K562 (cell line): Measurements from ENCODE around the gene LRMDA. TPM values are rescaled to one million over a fixed set of nuclear protein-coding genes. Genes with fewer than 3 reads are reported as not detected.

Source experiments
- ATAC-seq: fragments of 200-7000 bp; cut with Tn5 transposase; 3 replicates; pipeline ENCODE4 v1.9.1; 2020; ENCODE audit warnings: moderate library complexity
- BruUV-seq: library from RNA; stranded (reverse); fragments of 400-500 nt; replicated peaks from 2 replicates; lab custom pipeline; 2021; lab: Mats Ljungman, UMichigan
- CTCF ChIA-PET: fragments of 300-600 bp; formaldehyde crosslinking; extraction: SDS; loops from one replicate; lab custom pipeline; 2021; ENCODE audit warnings: low intra/inter-chr PET ratio; lab: Yijun Ruan, JAX
- POLR2A ChIA-PET: fragments of 300-600, 350-650 bp; sonication (Branson Sonifier 250); formaldehyde crosslinking; extraction: SDS; loops from one replicate; lab custom pipeline; 2021; ENCODE audit warnings: antibody characterized with exemption, inconsistent platforms; lab: Yijun Ruan, JAX
- DNase-seq, 4 experiments: peaks; one replicate each; pipeline versions ENCODE4 v3.0.0 to v3.0.0-alpha.2; 2011 to 2018; ENCODE audit warnings: low spot score in 3 of 4, mixed read lengths in 3 of 4; ENCODE audit errors: extremely low read depth in 1 of 4
- FAIRE-seq: peaks from 2 replicates; lab custom pipeline; 2011; peaks lifted over from hg19 to GRCh38; lab: Jason Lieb, UNC
- H2AFZ ChIP-seq: 2 replicates; pipeline ENCODE4 v1.6.0; 2011; ENCODE audit warnings: low read depth, low read length, control low read depth, inconsistent platforms
- H3K27ac ChIP-seq: fragments of 200-600 bp; 3 replicates; pipeline ENCODE4 v1.8.0; 2011; ENCODE audit warnings: low read depth, mild to moderate bottlenecking, control low read depth, inconsistent platforms, low read length, moderate library complexity, mixed read lengths; ENCODE audit errors: extremely low read depth
- H3K27me3 ChIP-seq, 2 experiments: fragments of 300-600 bp in 1 of 2; 2 replicates in 1 of 2; 3 replicates in 1 of 2; pipeline versions ENCODE4 v1.6.0 to v1.8.0; 2011; ENCODE audit warnings: inconsistent platforms in 2 of 2, low read length in 2 of 2, mild to moderate bottlenecking in 1 of 2, mixed read lengths in 1 of 2, moderate library complexity in 1 of 2; ENCODE audit not compliant: control insufficient read depth in 2 of 2, insufficient read depth in 2 of 2
- H3K36me3 ChIP-seq: fragments of 300-600 bp; 3 replicates; pipeline ENCODE4 v1.8.0; 2011; ENCODE audit warnings: mild to moderate bottlenecking, low read length, inconsistent platforms; ENCODE audit not compliant: control insufficient read depth, insufficient read depth
- H3K4me1 ChIP-seq, 2 experiments: fragments of 200-600 bp in 1 of 2; replicated peaks in 1 of 2; 2 replicates in 1 of 2; 3 replicates in 1 of 2; pipeline versions ENCODE4 v1.5.1 to v1.8.0; 2011; ENCODE audit warnings: inconsistent platforms in 2 of 2, low read length in 2 of 2, mild to moderate bottlenecking in 1 of 2, mixed read lengths in 1 of 2, moderate library complexity in 1 of 2; ENCODE audit not compliant: control insufficient read depth in 2 of 2, insufficient read depth in 2 of 2
- H3K4me2 ChIP-seq: 2 replicates; pipeline ENCODE4 v1.6.1; 2011; ENCODE audit warnings: low read length, control low read depth, inconsistent platforms, mixed read lengths; ENCODE audit not compliant: insufficient read depth
- H3K4me3 ChIP-seq: fragments of 200-600 bp; sonication (generic), shearing (Covaris generic); 2 replicates; pipeline ENCODE4 v1.5.1; 2016; ENCODE audit warnings: control low read depth, inconsistent platforms
- H3K79me2 ChIP-seq: fragments of 200-600 bp; 3 replicates; pipeline ENCODE4 v1.8.0; 2011; ENCODE audit warnings: low read length, inconsistent platforms; ENCODE audit not compliant: control insufficient read depth, insufficient read depth
- H3K9ac ChIP-seq, 2 experiments: 2 replicates each; pipeline versions ENCODE4 v1.6.0 to v1.6.1; 2011; ENCODE audit warnings: low read depth in 2 of 2, low read length in 2 of 2, control low read depth in 1 of 2, inconsistent platforms in 1 of 2, mild to moderate bottlenecking in 1 of 2, mixed read lengths in 1 of 2; ENCODE audit not compliant: insufficient read depth in 1 of 2
- H3K9me1 ChIP-seq: one replicate; pipeline ENCODE4 v1.6.0; 2011; ENCODE audit warnings: inconsistent platforms, mild to moderate bottlenecking, low read length, moderate library complexity; ENCODE audit not compliant: control insufficient read depth, insufficient read depth
- H3K9me3 ChIP-seq: replicated peaks from 2 replicates; pipeline ENCODE4 v1.5.1; 2011; ENCODE audit warnings: low read depth, low read length, inconsistent platforms; ENCODE audit not compliant: control insufficient read depth, insufficient read depth
- H4K20me1 ChIP-seq: replicated peaks from 2 replicates; pipeline ENCODE4 v1.6.1; 2011; ENCODE audit warnings: low read length, inconsistent platforms, mixed read lengths; ENCODE audit not compliant: control insufficient read depth, insufficient read depth
- HMG20A ChIP-seq: fragments of 450-650 bp; formaldehyde crosslinking; conservative IDR thresholded peaks from 2 replicates; pipeline ENCODE4 v1.4.0; 2020; ENCODE audit warnings: mild to moderate bottlenecking, mixed read lengths
- HNRNPH1 ChIP-seq: fragments of 200-400 bp; formaldehyde crosslinking; optimal IDR thresholded peaks from 2 replicates; pipeline ENCODE3; 2017; ENCODE audit warnings: low read depth, mild to moderate bottlenecking, low read length, moderate library complexity
- KLF13 ChIP-seq: fragments of 450-650 bp; IDR thresholded peaks from 2 replicates; pipeline ENCODE4 v1.6.1; 2016; ENCODE audit warnings: missing genetic modification characterization, low read depth, mild to moderate bottlenecking, missing compliant biosample characterization, moderate library complexity, borderline replicate concordance
- MTF1 ChIP-seq: fragments of 250-450 bp; sonication (Bioruptor Pico); IDR thresholded peaks from 2 replicates; pipeline ENCODE4 v1.9.0; 2021; ENCODE audit warnings: moderate library complexity, mild to moderate bottlenecking, inconsistent platforms, borderline replicate concordance
- NEUROD1 ChIP-seq: fragments of 150-350 bp; IDR thresholded peaks from 2 replicates; pipeline ENCODE4 v1.6.1; 2014; ENCODE audit warnings: borderline replicate concordance, low read length, low read depth; ENCODE audit not compliant: partially characterized antibody
- NR1H2 ChIP-seq: sonication (generic); formaldehyde crosslinking; IDR thresholded peaks from 2 replicates; pipeline ENCODE4 v1.4.0; 2020; ENCODE audit warnings: mild to moderate bottlenecking, missing genetic modification reagents
- POLR2A ChIP-seq: fragments of 450-650 bp; conservative IDR thresholded peaks from 2 replicates; pipeline ENCODE4 v1.6.1; 2016
- SIN3B ChIP-seq: fragments of 450-650 bp; IDR thresholded peaks from 2 replicates; pipeline ENCODE4 v1.6.1; 2017; ENCODE audit warnings: low read depth, mild to moderate bottlenecking, moderate library complexity
- THRAP3 ChIP-seq: fragments of 450-650 bp; IDR thresholded peaks from 2 replicates; pipeline ENCODE4 v1.6.1; 2016; ENCODE audit warnings: mild to moderate bottlenecking, inconsistent platforms, borderline replicate concordance
- ZNF174 ChIP-seq: fragments of 250-450 bp; sonication (Bioruptor Pico); IDR thresholded peaks from 2 replicates; pipeline ENCODE4 v1.4.0; 2020; ENCODE audit warnings: mild to moderate bottlenecking
- ZNF589 ChIP-seq: fragments of 200-800 bp; sonication (Bioruptor generic); IDR thresholded peaks from 2 replicates; pipeline ENCODE4 v1.6.1; 2016; ENCODE audit warnings: low read depth, missing genetic modification characterization, missing compliant biosample characterization
- ZNF75A ChIP-seq: fragments of 450-650 bp; formaldehyde crosslinking; IDR thresholded peaks from 2 replicates; pipeline ENCODE4 v1.4.0; 2020; ENCODE audit warnings: mild to moderate bottlenecking
- ZSCAN29 ChIP-seq: fragments of 450-650 bp; IDR thresholded peaks from 2 replicates; pipeline ENCODE4 v1.6.1; 2017
- WGBS: fragments of 100-300 bp; shearing (Covaris generic); methylation state at CpG from one replicate; pipeline ENCODE4 v1.1.6; 2016; ENCODE audit warnings: low coverage, mixed read lengths; ENCODE audit not compliant: insufficient coverage; ENCODE audit errors: missing lambda C conversion rate; 5-methylcytosine and 5-hydroxymethylcytosine counted together
- in situ Hi-C: fragments of 300-500 bp; cut with MboI; formaldehyde crosslinking; loops from 4 replicates; pipeline ENCODE4 v1.15.0; 2018; ENCODE audit warnings: inconsistent platforms, mixed read lengths
- intact Hi-C: fragments of 100-400 bp; cut with micrococcal nuclease; formaldehyde crosslinking; loops from 2 replicates; pipeline ENCODE4 v1.14.2; 2022
- polyA plus RNA-seq, 8 experiments: library from polyadenylated mRNA; depleted of rRNA in 4 of 8; stranded (reverse) in 5 of 8; unstranded in 3 of 8; fragments of >200 nt; fragmentation: Nextera tagmentation in 2 of 8; fragmentation: Illumina TruSeq in 1 of 8; extraction: Ambion mirVana in 2 of 8; extraction: Trizol in 1 of 8; gene quantifications; 2 replicates each; pipeline versions ENCODE4 v1.2.1 to v1.2.3, GENCODE V29; 2011 to 2014; ENCODE audit warnings: inconsistent platforms in 1 of 8, missing spikeins in 1 of 8
- total RNA-seq, 7 experiments: library from RNA; depleted of rRNA in 6 of 7; stranded (reverse); fragments of >200 nt in 6 of 7; fragmentation: Illumina TruSeq in 2 of 7; extraction: Trizol in 2 of 7; gene quantifications; 2 replicates each; pipeline versions ENCODE4 v1.2.1 to v1.2.3, GENCODE V29; 2011 to 2021; ENCODE audit warnings: low replicate concordance in 1 of 7
- TF ChIP-seq, protein P1 (sequence below): IDR thresholded peaks from 2 replicates; pipeline ENCODE4 v1.6.1; 2012; ENCODE audit warnings: low read depth, low read length, improper control_type of control experiment, borderline replicate concordance
- TF ChIP-seq, protein P2 (sequence below): IDR thresholded peaks from 3 replicates; pipeline ENCODE4 v1.6.1; 2011; ENCODE audit warnings: borderline replicate concordance, mild to moderate bottlenecking; ENCODE audit not compliant: insufficient read length, insufficient read depth
- TF ChIP-seq, protein P3 (sequence below): IDR thresholded peaks from 2 replicates; pipeline ENCODE4 v1.6.1; 2016; ENCODE audit warnings: missing genetic modification characterization, missing compliant biosample characterization

Gene LRMDA
- total and polyA plus RNA-seq, 9 of the 15 experiments (the other 6 are each of a cell fraction or from before 2014, with no cell fraction given), result 0.25 TPM; not detected in 8

DNA sequence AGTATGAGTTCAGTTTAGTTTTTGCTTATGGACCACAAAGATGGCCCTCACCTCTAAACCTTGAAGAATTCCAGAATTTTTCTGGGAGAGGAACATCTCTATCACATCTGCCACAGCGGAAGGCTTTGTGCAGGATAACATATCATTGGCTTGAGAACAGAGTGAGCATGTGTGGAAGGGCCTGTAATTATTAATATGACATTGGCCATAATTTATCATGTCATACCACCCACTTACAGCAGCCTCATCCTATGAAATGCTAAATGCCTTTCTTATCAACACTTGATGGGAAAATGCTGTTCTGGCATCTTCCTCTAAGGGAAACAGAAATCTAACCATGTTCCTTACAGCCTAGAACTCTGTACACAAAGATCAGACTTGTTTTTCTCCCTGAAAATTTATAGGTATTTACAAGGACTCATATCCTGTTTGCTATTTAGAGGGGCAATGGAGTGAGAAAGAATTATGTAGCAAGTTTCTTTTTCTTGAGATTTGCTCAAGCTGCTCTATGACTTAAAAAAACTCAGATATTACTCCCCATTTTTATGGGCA is 817.3 kb downstream of the LRMDA start (continued):
- TF ChIP-seq POLR2A (no peak), ZNF75A (CRISPR knock-in tag) (no peak), ZNF589 (CRISPR knock-in tag) (no peak), MTF1 (CRISPR knock-in tag) (no peak), NR1H2 (CRISPR knock-in tag) (no peak)
- TF ChIP-seq, protein P1, sequence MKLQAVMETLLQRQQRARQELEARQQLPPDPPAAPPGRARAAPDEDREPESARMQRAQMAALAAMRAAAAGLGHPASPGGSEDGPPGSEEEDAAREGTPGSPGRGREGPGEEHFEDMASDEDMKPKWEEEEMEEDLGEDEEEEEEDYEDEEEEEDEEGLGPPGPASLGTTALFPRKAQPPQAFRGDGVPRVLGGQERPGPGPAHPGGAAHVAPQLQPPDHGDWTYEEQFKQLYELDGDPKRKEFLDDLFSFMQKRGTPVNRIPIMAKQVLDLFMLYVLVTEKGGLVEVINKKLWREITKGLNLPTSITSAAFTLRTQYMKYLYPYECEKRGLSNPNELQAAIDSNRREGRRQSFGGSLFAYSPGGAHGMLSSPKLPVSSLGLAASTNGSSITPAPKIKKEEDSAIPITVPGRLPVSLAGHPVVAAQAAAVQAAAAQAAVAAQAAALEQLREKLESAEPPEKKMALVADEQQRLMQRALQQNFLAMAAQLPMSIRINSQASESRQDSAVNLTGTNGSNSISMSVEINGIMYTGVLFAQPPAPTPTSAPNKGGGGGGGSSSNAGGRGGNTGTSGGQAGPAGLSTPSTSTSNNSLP, result no peak
- TF ChIP-seq, protein P2, sequence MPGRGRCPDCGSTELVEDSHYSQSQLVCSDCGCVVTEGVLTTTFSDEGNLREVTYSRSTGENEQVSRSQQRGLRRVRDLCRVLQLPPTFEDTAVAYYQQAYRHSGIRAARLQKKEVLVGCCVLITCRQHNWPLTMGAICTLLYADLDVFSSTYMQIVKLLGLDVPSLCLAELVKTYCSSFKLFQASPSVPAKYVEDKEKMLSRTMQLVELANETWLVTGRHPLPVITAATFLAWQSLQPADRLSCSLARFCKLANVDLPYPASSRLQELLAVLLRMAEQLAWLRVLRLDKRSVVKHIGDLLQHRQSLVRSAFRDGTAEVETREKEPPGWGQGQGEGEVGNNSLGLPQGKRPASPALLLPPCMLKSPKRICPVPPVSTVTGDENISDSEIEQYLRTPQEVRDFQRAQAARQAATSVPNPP, result no peak

DNA sequence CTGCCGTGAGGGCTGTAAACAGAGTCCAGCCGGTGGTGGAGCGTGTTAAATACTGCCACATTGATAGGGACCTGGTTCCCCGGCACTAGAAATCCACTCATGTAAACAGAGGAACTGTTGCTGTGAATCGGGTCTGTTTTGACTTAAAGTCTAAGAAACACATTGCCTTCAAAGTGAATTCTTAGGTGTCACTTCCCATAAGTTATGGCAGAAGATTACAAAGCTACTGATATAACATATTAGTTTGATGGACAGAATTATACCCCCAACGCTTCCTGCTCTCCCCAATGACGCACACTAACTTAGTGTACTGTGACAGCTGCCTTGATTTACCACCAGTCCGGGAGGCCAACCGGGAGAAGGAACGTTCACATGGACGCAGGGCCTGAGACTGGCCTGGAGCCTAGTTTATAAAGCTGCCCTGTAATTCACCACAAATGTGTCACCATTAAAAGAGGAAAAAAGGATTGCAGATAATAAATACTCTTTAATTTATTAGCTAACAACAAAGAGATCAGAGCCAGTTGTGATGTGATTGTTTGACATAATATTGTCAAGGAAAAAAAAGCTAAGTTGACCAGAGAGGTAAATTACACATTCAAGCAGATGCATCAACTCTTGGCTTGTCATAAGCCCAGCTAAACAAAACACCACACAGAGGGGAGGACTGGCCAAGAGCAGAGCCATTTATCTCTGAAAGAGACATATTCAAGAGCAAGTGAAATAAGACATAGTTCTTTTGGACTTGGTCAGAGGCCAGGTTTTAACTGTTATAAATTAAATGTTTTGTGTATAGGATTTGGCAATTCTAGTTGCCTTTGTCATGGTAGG is 820.6 kb downstream of the LRMDA start:
- Histone ChIP-seq H3K27me3 (no peaks in the 10 kb centered on the region), H3K9me1 (no peaks in the 10 kb centered on the region), H3K79me2 (no peaks in the 10 kb centered on the region), H3K4me2 (no peak overlapping the region), H2AFZ (no peak overlapping the region), H3K4me1 (no peaks in the 10 kb centered on the region), H3K9me3 (no peaks in the 10 kb centered on the region), H4K20me1 (no peaks in the 10 kb centered on the region), H3K9ac (no peak overlapping the region), H3K4me3 (no peak overlapping the region), H3K36me3 (no peaks in the 10 kb centered on the region), H3K27ac (no peak overlapping the region)
- in situ Hi-C loops, result no loop called here
- ChIA-PET POLR2A (no interaction called here), CTCF (no interaction called here)
- FAIRE-seq, result no peak
- ATAC-seq, result no peak
- intact Hi-C loops, result no loop called here
- DNase-seq, result no peak
- BruUV-seq, result no TSS peak
- 1% methylated on average over 11 of the region's 11 CpGs for WGBS
- TF ChIP-seq, protein P3, sequence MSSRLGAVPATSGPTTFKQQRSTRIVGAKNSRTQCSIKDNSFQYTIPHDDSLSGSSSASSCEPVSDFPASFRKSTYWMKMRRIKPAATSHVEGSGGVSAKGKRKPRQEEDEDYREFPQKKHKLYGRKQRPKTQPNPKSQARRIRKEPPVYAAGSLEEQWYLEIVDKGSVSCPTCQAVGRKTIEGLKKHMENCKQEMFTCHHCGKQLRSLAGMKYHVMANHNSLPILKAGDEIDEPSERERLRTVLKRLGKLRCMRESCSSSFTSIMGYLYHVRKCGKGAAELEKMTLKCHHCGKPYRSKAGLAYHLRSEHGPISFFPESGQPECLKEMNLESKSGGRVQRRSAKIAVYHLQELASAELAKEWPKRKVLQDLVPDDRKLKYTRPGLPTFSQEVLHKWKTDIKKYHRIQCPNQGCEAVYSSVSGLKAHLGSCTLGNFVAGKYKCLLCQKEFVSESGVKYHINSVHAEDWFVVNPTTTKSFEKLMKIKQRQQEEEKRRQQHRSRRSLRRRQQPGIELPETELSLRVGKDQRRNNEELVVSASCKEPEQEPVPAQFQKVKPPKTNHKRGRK, result no peak
- no peak for TF ChIP-seq SIN3B
- no peak for TF ChIP-seq ZNF174 (CRISPR knock-in tag)
- TF ChIP-seq ZSCAN29, result no peak
- no peak for TF ChIP-seq NEUROD1
- no peak for TF ChIP-seq KLF13 (tag)
- TF ChIP-seq THRAP3, result no peak
- TF ChIP-seq HMG20A (CRISPR knock-in tag), result no peak
- TF ChIP-seq HNRNPH1, result no peak
